Measurements from ENCODE around the gene ERCC8. TPM values are rescaled to one million over a fixed set of nuclear protein-coding genes. Genes with fewer than 3 reads are reported as not detected.
"Not testable (repeated sequence)": the region's sequence is repeated elsewhere in the genome, so short reads cannot be mapped to it uniquely, and the experiment has no call there.

ERCC8 gene
- total RNA-seq (6.1 TPM), polyA plus RNA-seq (10 to 100 TPM; 10.2 to 16.2 (median 12.0) TPM)

DNA sequence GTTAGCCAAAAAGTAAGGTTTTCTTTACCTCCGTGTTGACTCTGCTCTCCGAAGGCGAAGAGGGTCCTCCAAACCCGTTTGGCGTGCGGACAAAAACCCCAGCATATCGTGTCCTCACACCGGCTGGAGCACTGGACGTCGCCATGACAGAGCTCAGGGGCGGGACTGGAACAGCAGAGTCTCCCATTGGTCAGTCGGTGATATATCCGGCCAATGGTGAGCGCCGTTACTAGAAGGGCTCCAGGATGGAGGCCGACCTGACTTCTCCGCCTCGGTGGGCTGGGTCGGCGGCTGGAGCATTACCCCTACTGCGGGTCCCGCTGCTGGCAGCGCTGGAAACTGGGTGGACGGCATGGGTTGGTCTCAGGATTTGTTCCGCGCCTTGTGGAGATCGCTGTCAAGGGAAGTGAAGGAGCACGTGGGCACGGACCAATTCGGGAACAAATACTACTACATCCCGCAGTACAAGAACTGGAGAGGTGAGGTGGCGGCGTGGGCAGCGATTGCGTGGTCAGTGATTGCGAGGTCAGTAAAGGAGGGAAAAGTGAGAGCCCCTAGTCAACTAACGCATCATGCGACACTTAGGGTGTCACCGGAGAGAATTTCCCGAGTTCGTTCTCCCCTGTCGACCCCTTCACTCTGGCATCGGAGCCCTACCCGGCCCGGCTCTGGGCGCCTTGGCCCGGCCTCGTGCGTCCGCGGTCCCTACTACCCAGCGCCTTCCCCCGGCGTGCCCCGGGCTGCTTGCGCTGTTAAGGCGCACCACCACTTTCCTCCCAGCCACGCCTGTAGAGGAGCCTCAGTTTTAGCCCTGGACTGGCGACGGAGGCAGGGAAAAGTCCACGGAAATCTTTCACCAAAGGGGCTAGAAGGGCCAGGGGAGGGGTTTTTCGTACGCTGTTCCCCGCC is at the start of gene ERCC8, which contains the start of gene NDUFAF2:
Gene ERCC8, minus strand, starts transcription at position 167 of the 909 bp plus-strand sequence. Its CDS starts 62 bp downstream, at position 105.
Gene NDUFAF2, plus strand, starts transcription at position 302 of the 909 bp plus-strand sequence. Its CDS starts 51 bp downstream, at position 353.
- Mint-ChIP-seq H3K27ac (peak within 1 kb of the TSS in 2 of 3 donors; percentile 68 to 85), H3K9me3 (no peaks in the 10 kb centered on the region), H3K27me3 (no peaks in the 10 kb centered on the region), H3K4me1 (peaks cover 22 to 35% (median 26%) of the 10 kb centered on the region in 4 donors), H3K4me3 (no peak within 1 kb of the TSS), H3K36me3 (no peaks in the 10 kb centered on the region)
- H3K4me1 ChIP-seq (ENCODE audit: control insufficient read depth, insufficient read depth, low read length, poor library complexity, severe bottlenecking), result peaks cover 28% of the 10 kb centered on the region
- DNase-seq (peak; percentile 83 to 93 (median 89)), ATAC-seq (ENCODE audit: low read depth in 2 of 2) (peak; percentile 99)
- H3K27me3 ChIP-seq (ENCODE audit: control insufficient read depth, insufficient read depth, low read length), result no peaks in the 10 kb centered on the region
- peak within 1 kb of the TSS; percentile 100 for H3K4me3 ChIP-seq (ENCODE audit: low read depth, low read length)
- peak within 1 kb of the TSS; percentile 56 for H3K27ac ChIP-seq (ENCODE audit: insufficient read depth, low read length, poor library complexity, severe bottlenecking)
- H3K36me3 ChIP-seq (ENCODE audit: control insufficient read depth, insufficient read depth, low read length), result peaks cover 5% of the 10 kb centered on the region
- H3K9me3 ChIP-seq (ENCODE audit: control insufficient read depth in 2 of 2, low read length in 2 of 2), result no peaks in the 10 kb centered on the region

DNA sequence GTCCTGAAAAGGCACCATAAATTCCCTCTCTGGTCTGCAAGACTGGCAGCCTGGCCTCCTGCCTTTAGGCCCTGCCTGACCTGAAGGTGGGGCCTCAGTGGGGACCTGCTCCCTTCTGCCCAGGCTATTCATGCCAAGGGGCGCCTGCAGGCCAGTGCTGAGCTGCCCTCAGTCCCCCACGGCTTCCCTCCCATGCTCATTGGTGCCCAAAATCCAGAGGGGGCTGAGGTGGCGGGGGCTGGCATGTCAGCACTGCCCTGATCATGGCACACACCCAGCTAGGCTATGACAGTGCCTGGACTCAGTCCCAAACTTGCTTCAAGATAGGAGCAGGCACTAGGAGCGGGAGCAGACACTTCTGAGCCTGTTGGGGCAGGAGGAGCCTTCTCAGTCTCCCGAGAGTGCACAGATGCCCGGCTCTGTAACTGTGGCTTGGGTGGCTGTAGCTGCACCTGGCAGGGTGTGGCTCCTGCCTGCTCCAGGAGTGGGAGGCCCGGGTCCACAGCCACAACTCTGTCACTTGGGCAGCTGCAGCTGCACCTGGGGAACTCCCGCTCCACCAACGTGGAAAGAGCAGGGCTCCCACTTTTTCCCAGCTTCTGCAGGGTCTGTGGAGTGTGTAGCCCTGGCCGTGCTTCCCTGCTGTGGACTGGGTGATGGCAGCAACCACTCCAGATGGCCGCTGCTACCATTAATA is 49.2 kb upstream of the ERCC8 start:
- Histone ChIP-seq H3K9me3 (ENCODE audit: control insufficient read depth in 2 of 2, low read length in 2 of 2) (peaks cover 15 to 21% of the 10 kb centered on the region in 2 experiments), H3K4me3 (ENCODE audit: low read depth, low read length) (no peak overlapping the region), H3K27me3 (ENCODE audit: control insufficient read depth, insufficient read depth, low read length) (no peaks in the 10 kb centered on the region), H3K27ac (ENCODE audit: insufficient read depth, low read length, poor library complexity, severe bottlenecking) (no peak overlapping the region), H3K36me3 (ENCODE audit: control insufficient read depth, insufficient read depth, low read length) (peaks cover 3% of the 10 kb centered on the region), H3K4me1 (ENCODE audit: control insufficient read depth, insufficient read depth, low read length, poor library complexity, severe bottlenecking) (no peaks in the 10 kb centered on the region)
- Mint-ChIP-seq H3K9me3 (peaks cover 8 to 25% (median 18%) of the 10 kb centered on the region in 7 donors), H3K4me1 (peaks cover 0 to 19% (median 11%) of the 10 kb centered on the region in 4 donors), H3K27me3 (no peaks in the 10 kb centered on the region), H3K27ac (no peak overlapping the region), H3K4me3 (no peak overlapping the region), H3K36me3 (peaks cover 19% of the 10 kb centered on the region)
- ATAC-seq (ENCODE audit: low read depth in 2 of 2) (no peak), DNase-seq (no peak)

- Mint-ChIP-seq H3K36me3 (peaks cover 19% of the 10 kb centered on the region), H3K27me3 (no peaks in the 10 kb centered on the region), H3K4me3 (no peak overlapping the region), H3K27ac (no peak overlapping the region), H3K4me1 (peaks cover 0 to 17% (median 11%) of the 10 kb centered on the region in 4 donors), H3K9me3 (peaks cover 8 to 29% (median 22%) of the 10 kb centered on the region in 7 donors)
- H3K9me3 ChIP-seq (ENCODE audit: control insufficient read depth in 2 of 2, low read length in 2 of 2), result peaks cover 15 to 21% of the 10 kb centered on the region in 2 experiments
- H3K36me3 ChIP-seq (ENCODE audit: control insufficient read depth, insufficient read depth, low read length), result peaks cover 3% of the 10 kb centered on the region
- DNase-seq (no peak), ATAC-seq (ENCODE audit: low read depth in 2 of 2) (no peak)
- H3K27ac ChIP-seq (ENCODE audit: insufficient read depth, low read length, poor library complexity, severe bottlenecking), result no peak overlapping the region
- no peak overlapping the region for H3K4me3 ChIP-seq (ENCODE audit: low read depth, low read length)
- H3K27me3 ChIP-seq (ENCODE audit: control insufficient read depth, insufficient read depth, low read length), result no peaks in the 10 kb centered on the region
- no peaks in the 10 kb centered on the region for H3K4me1 ChIP-seq (ENCODE audit: control insufficient read depth, insufficient read depth, low read length, poor library complexity, severe bottlenecking)
Observed at GRCh38 chr5:60993425-60993824, 48.6 kb upstream of the ERCC8 start.

DNA sequence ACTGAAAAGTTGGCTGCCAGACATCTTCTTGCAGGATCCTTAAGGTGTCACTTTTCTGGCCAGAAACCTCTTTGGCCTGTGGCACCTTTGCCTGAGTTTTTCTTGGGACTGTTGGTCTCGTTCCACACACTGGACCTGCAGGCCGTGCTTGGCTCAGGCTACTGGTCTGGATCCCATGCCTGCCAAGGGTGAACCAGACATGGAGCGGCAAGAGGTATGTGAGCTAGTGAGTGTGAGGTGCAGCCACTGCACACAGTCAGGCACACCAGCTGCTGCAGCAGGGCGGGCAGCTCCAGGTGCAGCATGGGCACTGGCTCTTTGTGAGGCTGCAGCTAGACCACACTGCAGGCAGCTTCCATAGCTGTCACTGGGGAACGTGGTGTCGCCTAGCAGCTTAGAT is 48.0 kb upstream of the ERCC8 start:
- DNase-seq (no peak), ATAC-seq (ENCODE audit: low read depth in 2 of 2) (no peak)
- Mint-ChIP-seq H3K4me3 (no peak overlapping the region), H3K4me1 (peaks cover 0 to 17% (median 10%) of the 10 kb centered on the region in 4 donors), H3K27me3 (no peaks in the 10 kb centered on the region), H3K36me3 (peaks cover 19% of the 10 kb centered on the region), H3K9me3 (peaks cover 8 to 29% (median 22%) of the 10 kb centered on the region in 7 donors), H3K27ac (no peak overlapping the region)
- H3K36me3 ChIP-seq (ENCODE audit: control insufficient read depth, insufficient read depth, low read length), result peaks cover 3% of the 10 kb centered on the region
- H3K4me1 ChIP-seq (ENCODE audit: control insufficient read depth, insufficient read depth, low read length, poor library complexity, severe bottlenecking), result no peaks in the 10 kb centered on the region
- H3K9me3 ChIP-seq (ENCODE audit: control insufficient read depth in 2 of 2, low read length in 2 of 2), result peaks cover 15 to 21% of the 10 kb centered on the region in 2 experiments
- no peaks in the 10 kb centered on the region for H3K27me3 ChIP-seq (ENCODE audit: control insufficient read depth, insufficient read depth, low read length)
- H3K27ac ChIP-seq (ENCODE audit: insufficient read depth, low read length, poor library complexity, severe bottlenecking), result no peak overlapping the region
- no peak overlapping the region for H3K4me3 ChIP-seq (ENCODE audit: low read depth, low read length)

DNA sequence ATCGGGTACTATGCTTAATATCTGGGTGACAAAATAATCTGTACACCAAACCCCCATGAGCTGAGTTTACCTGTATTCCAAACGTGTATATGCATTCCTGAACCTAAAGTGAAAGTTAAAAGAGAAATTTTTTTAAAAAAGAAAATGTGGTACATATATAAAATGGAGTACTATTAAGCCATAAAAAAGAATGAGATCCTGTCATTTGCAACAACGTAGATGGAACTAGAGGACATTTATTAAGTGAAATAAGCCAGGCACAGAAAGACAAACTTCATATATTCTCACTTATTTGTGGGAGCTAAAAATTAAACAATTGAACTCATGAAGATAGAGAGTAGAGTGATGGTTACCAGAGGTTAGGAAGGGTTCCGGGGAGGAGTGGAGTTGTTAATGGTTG is 44.9 kb upstream of the ERCC8 start:
- ATAC-seq (ENCODE audit: low read depth in 2 of 2) (no peak), DNase-seq (no peak)
- Mint-ChIP-seq H3K27ac (no peak overlapping the region), H3K9me3 (peaks cover 6 to 51% (median 22%) of the 10 kb centered on the region in 7 donors), H3K27me3 (no peaks in the 10 kb centered on the region), H3K4me1 (peaks cover 0 to 10% (median 7%) of the 10 kb centered on the region in 4 donors), H3K36me3 (peaks cover 33% of the 10 kb centered on the region), H3K4me3 (no peak overlapping the region)
- no peak overlapping the region for H3K27ac ChIP-seq (ENCODE audit: insufficient read depth, low read length, poor library complexity, severe bottlenecking)
- H3K4me1 ChIP-seq (ENCODE audit: control insufficient read depth, insufficient read depth, low read length, poor library complexity, severe bottlenecking), result no peaks in the 10 kb centered on the region
- no peaks in the 10 kb centered on the region for H3K27me3 ChIP-seq (ENCODE audit: control insufficient read depth, insufficient read depth, low read length)
- peaks cover 16 to 33% of the 10 kb centered on the region in 2 experiments for H3K9me3 ChIP-seq (ENCODE audit: control insufficient read depth in 2 of 2, low read length in 2 of 2)
- no peak overlapping the region for H3K4me3 ChIP-seq (ENCODE audit: low read depth, low read length)
- H3K36me3 ChIP-seq (ENCODE audit: control insufficient read depth, insufficient read depth, low read length), result peaks cover 3% of the 10 kb centered on the region

DNA sequence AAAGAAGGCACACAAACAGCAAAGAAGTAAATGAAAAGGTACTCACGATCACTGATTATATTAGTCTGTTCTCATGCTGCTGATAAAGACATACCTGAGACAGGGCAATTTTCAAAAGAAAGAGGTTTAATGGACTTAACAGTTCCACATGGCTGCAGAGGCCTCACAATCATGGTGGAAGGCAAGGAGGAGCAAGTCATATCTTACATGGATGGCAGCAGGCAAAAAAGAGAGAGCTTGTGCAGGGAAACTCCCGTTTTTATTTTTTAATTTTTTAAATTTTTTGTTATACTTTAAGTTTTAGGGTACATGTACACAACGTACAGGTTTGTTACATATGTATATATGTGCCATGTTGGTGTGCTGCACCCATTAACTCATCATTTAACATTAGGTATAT is 37.3 kb upstream of the ERCC8 start:
- H3K4me1 ChIP-seq (ENCODE audit: control insufficient read depth, insufficient read depth, low read length, poor library complexity, severe bottlenecking); H3K27me3 ChIP-seq (ENCODE audit: control insufficient read depth, insufficient read depth, low read length); H3K27me3 Mint-ChIP-seq; H3K4me3 ChIP-seq (ENCODE audit: low read depth, low read length); H3K4me1 Mint-ChIP-seq; H3K27ac Mint-ChIP-seq; ATAC-seq (ENCODE audit: low read depth in 2 of 2); DNase-seq; H3K36me3 ChIP-seq (ENCODE audit: control insufficient read depth, insufficient read depth, low read length); H3K4me3 Mint-ChIP-seq; H3K27ac ChIP-seq (ENCODE audit: insufficient read depth, low read length, poor library complexity, severe bottlenecking): not testable (repeated sequence)
- H3K9me3 Mint-ChIP-seq, result peaks cover 7 to 37% (median 23%) of the 10 kb centered on the region in 7 donors
- H3K36me3 Mint-ChIP-seq, result peaks cover 24% of the 10 kb centered on the region
- H3K9me3 ChIP-seq (ENCODE audit: control insufficient read depth in 2 of 2, low read length in 2 of 2), result peaks cover 8 to 18% of the 10 kb centered on the region in 2 experiments

GRCh38 chr5:60980511-60980910 is 35.6 kb upstream of the ERCC8 start:
- no peak for ATAC-seq (ENCODE audit: low read depth in 2 of 2)
- DNase-seq, result no peak
- no peaks in the 10 kb centered on the region for H3K36me3 ChIP-seq (ENCODE audit: control insufficient read depth, insufficient read depth, low read length)
- Mint-ChIP-seq H3K36me3 (peaks cover 22% of the 10 kb centered on the region), H3K9me3 (peaks cover 5 to 25% (median 21%) of the 10 kb centered on the region in 7 donors), H3K4me1 (peaks cover 1 to 9% (median 6%) of the 10 kb centered on the region in 4 donors), H3K27ac (no peak overlapping the region), H3K27me3 (no peaks in the 10 kb centered on the region), H3K4me3 (no peak overlapping the region)
- no peak overlapping the region for H3K27ac ChIP-seq (ENCODE audit: insufficient read depth, low read length, poor library complexity, severe bottlenecking)
- no peaks in the 10 kb centered on the region for H3K27me3 ChIP-seq (ENCODE audit: control insufficient read depth, insufficient read depth, low read length)
- no peak overlapping the region for H3K4me3 ChIP-seq (ENCODE audit: low read depth, low read length)
- H3K4me1 ChIP-seq (ENCODE audit: control insufficient read depth, insufficient read depth, low read length, poor library complexity, severe bottlenecking), result no peaks in the 10 kb centered on the region
- H3K9me3 ChIP-seq (ENCODE audit: control insufficient read depth in 2 of 2, low read length in 2 of 2), result peaks cover 6 to 8% of the 10 kb centered on the region in 2 experiments
